GM12878 (cell line): Measurements from ENCODE around the gene KIF21A. TPM values are rescaled to one million over a fixed set of nuclear protein-coding genes. Genes with fewer than 3 reads are reported as not detected.
"Not testable (repeated sequence)": the region's sequence is repeated elsewhere in the genome, so short reads cannot be mapped to it uniquely, and the experiment has no call there.

ENCODE experiments used
- ATAC-seq: fragments of 200-7000 bp; cut with Tn5 transposase; 3 replicates; pipeline ENCODE4 v1.9.1; 2020; ENCODE audit warnings: mild to moderate bottlenecking, moderate library complexity
- BruUV-seq: library from RNA; stranded (reverse); fragments of 400-500 nt; replicated peaks from 2 replicates; lab custom pipeline; 2021; lab: Mats Ljungman, UMichigan
- CTCF ChIA-PET: fragments of 300-600 bp; sonication (Branson Sonifier 250); formaldehyde crosslinking; extraction: SDS; loops from one replicate; lab custom pipeline; 2021; ENCODE audit warnings: inconsistent platforms; lab: Yijun Ruan, JAX
- POLR2A ChIA-PET: fragments of 350-600 bp; formaldehyde crosslinking; extraction: SDS; loops from one replicate; lab custom pipeline; 2021; ENCODE audit warnings: inconsistent platforms; lab: Charles Lee
- RAD21 ChIA-PET: fragments of 300-600 bp; sonication (Branson Sonifier 250); formaldehyde crosslinking; loops from one replicate; lab custom pipeline; 2023; ENCODE audit warnings: antibody characterized with exemption; ENCODE audit not compliant: unreplicated experiment; lab: Charles Lee
- SMC1A ChIA-PET: fragments of 300-600 bp; sonication (Branson Sonifier 250); formaldehyde crosslinking; loops from one replicate; lab custom pipeline; 2023; ENCODE audit not compliant: unreplicated experiment, uncharacterized antibody; lab: Charles Lee
- DNase-seq: peaks from one replicate; pipeline ENCODE4 v3.0.0-alpha.2; 2011; ENCODE audit warnings: low read depth, low spot score
- FAIRE-seq: peaks from 3 replicates; lab custom pipeline; 2011; peaks lifted over from hg19 to GRCh38; lab: Jason Lieb, UNC
- H2AFZ ChIP-seq: 2 replicates; pipeline ENCODE4 v1.6.0; 2011; ENCODE audit warnings: low read depth, low read length, control low read depth; ENCODE audit not compliant: control insufficient read depth
- H3K27ac ChIP-seq: 2 replicates; pipeline ENCODE4 v1.5.1; 2011; ENCODE audit warnings: control low read depth; ENCODE audit not compliant: control insufficient read depth, insufficient read depth
- H3K27me3 ChIP-seq, 2 experiments: replicated peaks in 1 of 2; 2 replicates each; pipeline versions ENCODE4 v1.6.0 to v1.6.1; 2011; ENCODE audit warnings: low read length in 1 of 2; ENCODE audit not compliant: control insufficient read depth in 2 of 2, insufficient read depth in 2 of 2
- H3K36me3 ChIP-seq, 2 experiments: 2 replicates each; pipeline ENCODE4 v1.5.1; 2011; ENCODE audit warnings: low read length in 1 of 2; ENCODE audit not compliant: control insufficient read depth in 2 of 2, insufficient read depth in 2 of 2
- H3K4me1 ChIP-seq: 2 replicates; pipeline ENCODE4 v1.6.1; 2011; ENCODE audit warnings: mild to moderate bottlenecking, low read length, moderate library complexity, mixed read lengths; ENCODE audit not compliant: control insufficient read depth, insufficient read depth
- H3K4me2 ChIP-seq: 2 replicates; pipeline ENCODE4 v1.6.0; 2011; ENCODE audit warnings: control low read depth; ENCODE audit not compliant: control insufficient read depth, insufficient read depth
- H3K4me3 ChIP-seq: fragments of 200-600 bp; sonication (generic); 2 replicates; pipeline ENCODE4 v1.5.1; 2016
- H3K79me2 ChIP-seq: 2 replicates; pipeline ENCODE4 v1.6.0; 2011; ENCODE audit warnings: low read length; ENCODE audit not compliant: control insufficient read depth, insufficient read depth
- H3K9ac ChIP-seq: 2 replicates; pipeline ENCODE4 v1.8.0; 2011; ENCODE audit warnings: low read length, control low read depth, mixed read lengths; ENCODE audit not compliant: control insufficient read depth, insufficient read depth
- H3K9me3 ChIP-seq: replicated peaks from 3 replicates; pipeline ENCODE4 v1.5.1; 2011; ENCODE audit warnings: mild to moderate bottlenecking, low read length; ENCODE audit not compliant: control insufficient read depth, insufficient read depth
- H4K20me1 ChIP-seq: 2 replicates; pipeline ENCODE4 v1.6.0; 2011; ENCODE audit not compliant: control insufficient read depth, insufficient read depth
- HDGF ChIP-seq: fragments of 450-650 bp; IDR thresholded peaks from 2 replicates; pipeline ENCODE4 v1.6.1; 2016; ENCODE audit warnings: antibody characterized with exemption
- RAD21 ChIP-seq: IDR thresholded peaks from 2 replicates; pipeline ENCODE4 v1.6.1; 2011; ENCODE audit warnings: mild to moderate bottlenecking, low read depth, low read length, moderate library complexity; ENCODE audit not compliant: insufficient read depth
- WGBS: methylation state at CpG from one replicate; pipeline ENCODE4 v1.1.6; 2016; ENCODE audit warnings: low lambda C conversion rate; ENCODE audit not compliant: insufficient replicate concordance, insufficient coverage; ENCODE audit errors: missing lambda C conversion rate; 5-methylcytosine and 5-hydroxymethylcytosine counted together
- in situ Hi-C: fragments of 300-500 bp; cut with MboI; formaldehyde crosslinking; loops from 9 replicates; pipeline ENCODE4 v1.14.3; 2018; ENCODE audit warnings: mixed read lengths
- intact Hi-C: fragments of 100-400 bp; cut with micrococcal nuclease; formaldehyde crosslinking; loops from one replicate; pipeline ENCODE4 v1.14.2; 2022; ENCODE audit not compliant: unreplicated experiment
- polyA plus RNA-seq, 11 experiments: library from polyadenylated mRNA; depleted of rRNA in 4 of 11; unstranded in 6 of 11; stranded (reverse) in 5 of 11; fragments of >200 nt; fragmentation: Nextera tagmentation in 4 of 11; fragmentation: Illumina TruSeq in 1 of 11; extraction: Ambion mirVana in 4 of 11; extraction: Trizol in 1 of 11; gene quantifications; 1 replicate in 1 of 11; 2 replicates in 10 of 11; pipeline versions ENCODE4 v1.2.1 to v1.2.3, GENCODE V29; 2011 to 2016; ENCODE audit warnings: inconsistent platforms in 2 of 11, missing spikeins in 2 of 11, low read depth in 1 of 11
- total RNA-seq, 4 experiments: library from RNA; depleted of rRNA in 3 of 4; stranded (reverse); fragments of >200 nt in 3 of 4; fragmentation: Illumina TruSeq in 1 of 4; extraction: Trizol in 1 of 4; gene quantifications; 2 replicates each; pipeline versions ENCODE4 v1.2.1 to v1.2.3, GENCODE V29; 2013 to 2021

The KIF21A gene
- total and polyA plus RNA-seq, 10 of the 15 experiments (the other 5 are each of a cell fraction or from before 2014, with no cell fraction given): 21.3 to 42.1 (median 24.5) TPM

- no TSS peak for BruUV-seq
- ChIA-PET CTCF (no interaction called here), POLR2A (no interaction called here), SMC1A (no interaction called here), RAD21 (no interaction called here)
- intact Hi-C loops (no loop called here), in situ Hi-C loops (no loop called here)
- no peak overlapping the region for H3K9ac ChIP-seq
- H3K9me3 ChIP-seq: no peaks in the 10 kb centered on the region; the same call in 2 of the 3 replicates
- TF ChIP-seq HDGF (no peak), RAD21 (0 out of 2 replicates have a peak, but pooled peaks have one; percentile 3)
- no peaks in the 10 kb centered on the region for H4K20me1 ChIP-seq
- DNase-seq: no peak
- H3K27ac ChIP-seq: no peak overlapping the region
- no peak overlapping the region for H3K4me3 ChIP-seq
- no peak overlapping the region for H3K4me2 ChIP-seq
- no peaks in the 10 kb centered on the region for H3K4me1 ChIP-seq
- FAIRE-seq: no peak
- no peaks in the 10 kb centered on the region for H3K79me2 ChIP-seq
- WGBS: 83% methylated on average over 4 of the region's 4 CpGs
- no peak overlapping the region for H2AFZ ChIP-seq
- H3K27me3 ChIP-seq: no peaks in the 10 kb centered on the region
- H3K36me3 ChIP-seq: no peaks in the 10 kb centered on the region
- ATAC-seq: no peak
Measured at GRCh38 chr12:39476121-39476520, 33.2 kb upstream of the KIF21A start.

DNA sequence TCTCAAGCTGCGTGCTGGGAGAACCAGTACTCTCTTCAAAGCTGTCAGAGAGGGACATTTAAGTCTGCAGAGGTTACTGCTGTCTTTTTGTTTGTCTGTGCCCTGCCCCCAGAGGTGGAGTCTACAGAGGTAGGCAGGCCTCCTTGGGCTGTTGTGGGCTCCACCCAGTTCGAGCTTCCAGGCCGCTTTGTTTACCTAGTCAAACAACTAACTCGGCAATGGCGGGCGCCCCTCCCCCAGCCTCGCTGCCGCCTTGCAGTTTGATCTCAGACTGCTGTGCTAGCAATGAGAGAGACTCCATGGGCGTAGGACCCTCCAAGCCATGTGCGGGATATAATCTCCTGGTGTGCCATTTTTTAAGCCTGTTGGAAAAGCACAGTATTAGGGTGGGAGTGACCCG is 32.2 kb upstream of the KIF21A start:
- H3K4me3 ChIP-seq, POLR2A ChIA-PET, H4K20me1 ChIP-seq, DNase-seq, H2AFZ ChIP-seq, intact Hi-C loops, RAD21 ChIA-PET, ATAC-seq, H3K27ac ChIP-seq, H3K9ac ChIP-seq, H3K4me2 ChIP-seq, FAIRE-seq, H3K9me3 ChIP-seq, in situ Hi-C loops, H3K4me1 ChIP-seq, SMC1A ChIA-PET, BruUV-seq, H3K27me3 ChIP-seq, H3K36me3 ChIP-seq, CTCF ChIA-PET, H3K79me2 ChIP-seq: not testable (repeated sequence)
- WGBS: 70% methylated on average over 11 of the region's 11 CpGs
